DOHH2 (cell line): ENCODE results near the gene AKNA.

ENCODE experiments used
- CTCF ChIP-seq: fragments of 200-600 bp; sonication (generic); IDR thresholded peaks from one replicate; pipeline ENCODE4 v1.5.1; 2014; ENCODE audit warnings: antibody characterized with exemption, mild to moderate bottlenecking, low read depth, low read length; ENCODE audit not compliant: poor library complexity, severe bottlenecking
- EZH2phosphoT487 ChIP-seq: fragments of 200-600 bp; sonication (generic); IDR thresholded peaks from 2 replicates; pipeline ENCODE4 v1.6.1; 2017; ENCODE audit warnings: borderline replicate concordance, mild to moderate bottlenecking, antibody characterized with exemption, low read length, moderate library complexity, mixed read lengths

GRCh38 chr9:114286146-114286679, 101.6 kb downstream of the AKNA start:
- TF ChIP-seq CTCF (no peak), EZH2phosphoT487 (no peak)
